GM12878 (cell line): ENCODE results near the gene CASQ1. TPM values are rescaled to one million over a fixed set of nuclear protein-coding genes. Genes with fewer than 3 reads are reported as not detected.

Source experiments
- CUX1 ChIP-seq: IDR thresholded peaks from 2 replicates; pipeline ENCODE4 v1.6.1; 2012; ENCODE audit warnings: improper control_type of control experiment, low read depth, low read length; ENCODE audit not compliant: insufficient replicate concordance
- ZNF687 ChIP-seq: fragments of 450-650 bp; IDR thresholded peaks from 2 replicates; pipeline ENCODE4 v1.6.1; 2017; ENCODE audit warnings: mild to moderate bottlenecking, moderate library complexity
- polyA plus RNA-seq, 11 experiments: library from polyadenylated mRNA; depleted of rRNA in 4 of 11; unstranded in 6 of 11; stranded (reverse) in 5 of 11; fragments of >200 nt; fragmentation: Nextera tagmentation in 4 of 11; fragmentation: Illumina TruSeq in 1 of 11; extraction: Ambion mirVana in 4 of 11; extraction: Trizol in 1 of 11; gene quantifications; 1 replicate in 1 of 11; 2 replicates in 10 of 11; pipeline versions ENCODE4 v1.2.1 to v1.2.3, GENCODE V29; 2011 to 2016; ENCODE audit warnings: inconsistent platforms in 2 of 11, missing spikeins in 2 of 11, low read depth in 1 of 11
- total RNA-seq, 4 experiments: library from RNA; depleted of rRNA in 3 of 4; stranded (reverse); fragments of >200 nt in 3 of 4; fragmentation: Illumina TruSeq in 1 of 4; extraction: Trizol in 1 of 4; gene quantifications; 2 replicates each; pipeline versions ENCODE4 v1.2.1 to v1.2.3, GENCODE V29; 2013 to 2021
- TF ChIP-seq, protein P1 (sequence below): IDR thresholded peaks from 2 replicates; pipeline ENCODE4 v1.6.1; 2011; ENCODE audit warnings: low read depth, mild to moderate bottlenecking, low read length, moderate library complexity, borderline replicate concordance; ENCODE audit errors: extremely low read depth

The CASQ1 gene
- total and polyA plus RNA-seq, 10 of the 15 experiments (the other 5 are each of a cell fraction or from before 2014, with no cell fraction given): 0.10 to 0.77 (median 0.34) TPM

DNA sequence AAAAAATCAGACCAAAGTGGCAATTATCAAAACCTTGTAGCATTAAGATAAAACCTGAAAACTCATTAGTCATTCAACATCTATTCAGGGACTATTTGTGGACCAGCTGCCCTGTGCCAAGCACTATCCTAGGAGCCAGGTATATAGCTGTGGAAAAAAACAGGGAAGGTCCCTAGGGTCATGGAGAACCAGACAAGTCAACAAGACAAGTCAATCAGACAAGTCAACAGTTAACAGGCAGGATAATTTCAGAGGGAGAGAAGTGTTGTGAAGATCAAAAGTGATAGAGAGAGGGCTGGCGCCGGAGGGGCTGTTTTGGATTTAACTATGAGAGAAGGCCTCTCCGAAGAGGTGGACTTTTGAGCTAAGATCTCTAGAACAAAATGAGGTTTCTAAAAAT is 42.3 kb upstream of the CASQ1 start (continued):
- TF ChIP-seq ZNF687: no peak
- no peak for TF ChIP-seq CUX1
- TF ChIP-seq, protein P1, sequence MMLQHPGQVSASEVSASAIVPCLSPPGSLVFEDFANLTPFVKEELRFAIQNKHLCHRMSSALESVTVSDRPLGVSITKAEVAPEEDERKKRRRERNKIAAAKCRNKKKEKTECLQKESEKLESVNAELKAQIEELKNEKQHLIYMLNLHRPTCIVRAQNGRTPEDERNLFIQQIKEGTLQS: no peak
- TF ChIP-seq, all 136 proteins: peak for 0
